Adrenal gland (tissue), 5 donors: ENCODE results near the gene FBLIM1.

ENCODE experiments used
- POLR2A ChIP-seq, 2 donors: fragments of 450-650 bp; IDR thresholded peaks; one replicate each; pipeline ENCODE4 v1.6.1; 2017; ENCODE audit warnings: antibody characterized with exemption in 2 of 2, mild to moderate bottlenecking in 2 of 2, moderate library complexity in 1 of 2
- TF ChIP-seq, protein P1 (sequence below), 6 experiments: fragments of 450-650 bp in 4 of 6; fragments of 200-600 bp in 2 of 6; sonication (generic) in 1 of 6; IDR thresholded peaks; 1 replicate in 5 of 6; 2 replicates in 1 of 6; pipeline versions ENCODE4 v1.5.1 to v1.8.0; 2016 to 2021; ENCODE audit warnings: antibody characterized with exemption in 6 of 6, mild to moderate bottlenecking in 2 of 6, moderate library complexity in 1 of 6
- donor health status: DM: no; HTN: no; CAD: no.

DNA sequence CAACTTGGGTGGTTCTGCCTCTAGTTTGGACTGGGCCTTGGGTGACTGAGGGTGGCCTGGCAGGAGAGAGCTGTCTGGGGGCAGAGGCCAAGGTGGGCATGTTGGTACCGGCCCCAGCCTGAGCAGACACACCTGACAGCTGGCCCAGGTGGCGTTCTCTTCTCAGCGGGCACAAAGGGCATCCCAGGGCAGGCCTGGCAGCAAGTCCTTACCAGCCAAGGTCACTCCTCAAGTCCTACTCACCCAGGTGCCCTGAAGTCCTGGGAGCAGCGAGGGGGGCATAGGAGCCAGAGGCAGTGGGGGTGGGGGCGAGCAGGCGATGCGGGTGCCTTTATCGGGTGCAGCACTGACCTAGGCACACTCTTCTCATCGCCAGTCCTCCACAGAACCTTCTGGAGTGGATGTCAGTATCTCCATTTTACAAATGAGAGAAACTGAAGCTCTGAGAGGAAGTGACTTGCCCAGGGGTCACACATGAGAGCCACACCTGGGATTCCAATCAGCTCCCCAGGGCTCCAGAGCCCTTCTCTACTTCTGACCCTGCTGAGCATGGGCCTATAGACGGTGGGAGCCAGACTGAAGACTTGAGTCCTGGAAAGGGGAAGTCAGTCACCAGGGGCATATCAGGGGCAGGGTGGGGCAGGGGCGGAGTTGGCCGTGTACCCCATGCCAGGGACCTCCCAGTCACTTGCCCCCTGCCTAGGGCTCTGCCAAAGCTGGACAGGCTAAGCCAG is 23.1 kb upstream of the FBLIM1 start:
- TF ChIP-seq, protein P1, sequence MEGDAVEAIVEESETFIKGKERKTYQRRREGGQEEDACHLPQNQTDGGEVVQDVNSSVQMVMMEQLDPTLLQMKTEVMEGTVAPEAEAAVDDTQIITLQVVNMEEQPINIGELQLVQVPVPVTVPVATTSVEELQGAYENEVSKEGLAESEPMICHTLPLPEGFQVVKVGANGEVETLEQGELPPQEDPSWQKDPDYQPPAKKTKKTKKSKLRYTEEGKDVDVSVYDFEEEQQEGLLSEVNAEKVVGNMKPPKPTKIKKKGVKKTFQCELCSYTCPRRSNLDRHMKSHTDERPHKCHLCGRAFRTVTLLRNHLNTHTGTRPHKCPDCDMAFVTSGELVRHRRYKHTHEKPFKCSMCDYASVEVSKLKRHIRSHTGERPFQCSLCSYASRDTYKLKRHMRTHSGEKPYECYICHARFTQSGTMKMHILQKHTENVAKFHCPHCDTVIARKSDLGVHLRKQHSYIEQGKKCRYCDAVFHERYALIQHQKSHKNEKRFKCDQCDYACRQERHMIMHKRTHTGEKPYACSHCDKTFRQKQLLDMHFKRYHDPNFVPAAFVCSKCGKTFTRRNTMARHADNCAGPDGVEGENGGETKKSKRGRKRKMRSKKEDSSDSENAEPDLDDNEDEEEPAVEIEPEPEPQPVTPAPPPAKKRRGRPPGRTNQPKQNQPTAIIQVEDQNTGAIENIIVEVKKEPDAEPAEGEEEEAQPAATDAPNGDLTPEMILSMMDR (IDR thresholded peaks at IDR 0.05), result no peak
- TF ChIP-seq POLR2A (IDR thresholded peaks at IDR 0.05), result no peak
